HG03457 (cell line): ENCODE data around the gene MRPL9.

ENCODE experiments used
- ATAC-seq: cut with Tn5 transposase; IDR thresholded peaks from one replicate; pipeline ENCODE4 v1.9.1; 2021; ENCODE audit warnings: moderate number of reproducible peaks; ENCODE audit not compliant: unreplicated experiment

The MRPL9 gene

DNA sequence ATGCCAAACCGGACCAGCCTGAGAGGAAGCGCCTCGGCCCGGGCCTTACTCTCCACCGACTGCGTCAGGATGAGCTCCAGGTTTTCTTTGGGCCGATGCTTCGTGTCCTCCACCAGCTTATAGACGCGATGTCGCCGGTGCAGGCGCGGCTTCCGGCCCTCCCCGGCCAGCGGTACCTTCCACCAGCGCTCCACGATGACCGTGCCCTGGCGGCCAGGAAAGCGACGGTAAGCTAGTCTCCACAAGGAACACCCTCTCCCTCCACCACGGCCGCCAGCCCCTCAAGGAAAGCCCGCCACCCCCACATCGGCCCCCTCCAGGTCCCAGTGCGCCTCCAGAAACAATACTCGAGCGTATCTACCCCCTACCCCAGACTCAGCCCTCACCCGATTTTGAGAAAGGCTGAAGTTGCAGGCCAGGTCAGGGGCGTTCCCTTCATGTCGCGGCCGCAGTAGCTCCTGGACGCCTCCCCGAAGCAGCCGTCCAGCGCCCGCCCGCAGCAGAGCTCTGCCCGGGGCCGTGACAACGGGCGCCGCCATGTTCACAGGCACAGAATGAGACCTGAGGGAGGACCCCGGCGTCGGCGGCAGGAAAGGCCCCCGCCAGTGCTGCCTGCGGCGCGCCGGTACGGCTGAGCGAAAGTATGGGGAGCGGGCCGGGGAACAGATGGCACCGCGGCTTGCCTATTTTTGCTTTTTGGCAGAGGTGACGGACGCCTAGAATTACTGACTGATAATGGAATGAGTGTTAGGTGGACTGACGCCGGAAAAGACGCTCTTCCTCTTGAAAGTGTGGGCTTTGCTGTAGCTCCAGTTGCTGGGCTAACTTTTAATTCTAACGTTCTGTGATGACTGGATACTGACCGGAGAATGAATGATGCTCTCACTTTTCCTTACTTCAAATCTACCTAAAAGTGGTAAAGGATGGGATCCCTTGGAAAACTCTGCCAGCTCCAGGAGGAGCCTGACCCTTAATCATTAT is at the start of gene MRPL9:
Gene MRPL9, minus strand, starts transcription at position 556 of the 981 bp plus-strand sequence. Its CDS starts 17 bp downstream, at position 539.
- peak; percentile 85 for ATAC-seq

DNA sequence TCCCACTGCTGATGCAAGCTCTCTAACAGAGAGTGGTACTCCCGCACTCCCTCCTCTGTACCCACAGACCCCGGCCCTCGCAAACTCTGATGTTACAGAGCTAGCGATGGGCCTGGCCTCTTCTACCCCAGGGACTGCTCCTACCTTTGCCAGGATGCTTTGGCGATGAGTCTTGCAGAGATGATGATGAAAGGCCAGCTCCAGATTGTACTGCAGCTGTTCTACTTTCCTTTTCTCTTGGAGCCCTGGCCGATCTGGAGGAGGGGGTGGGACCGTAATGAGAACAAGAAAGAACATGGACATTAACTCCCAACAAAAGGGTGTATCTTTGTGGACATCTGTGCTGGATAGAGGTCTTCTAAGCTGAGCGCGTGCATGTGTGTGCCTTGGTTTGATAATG is 47.9 kb upstream of the MRPL9 start:
- no peak for ATAC-seq

GRCh38 chr1:151809985-151810556 is 46.8 kb upstream of the MRPL9 start:
- no peak for ATAC-seq

DNA sequence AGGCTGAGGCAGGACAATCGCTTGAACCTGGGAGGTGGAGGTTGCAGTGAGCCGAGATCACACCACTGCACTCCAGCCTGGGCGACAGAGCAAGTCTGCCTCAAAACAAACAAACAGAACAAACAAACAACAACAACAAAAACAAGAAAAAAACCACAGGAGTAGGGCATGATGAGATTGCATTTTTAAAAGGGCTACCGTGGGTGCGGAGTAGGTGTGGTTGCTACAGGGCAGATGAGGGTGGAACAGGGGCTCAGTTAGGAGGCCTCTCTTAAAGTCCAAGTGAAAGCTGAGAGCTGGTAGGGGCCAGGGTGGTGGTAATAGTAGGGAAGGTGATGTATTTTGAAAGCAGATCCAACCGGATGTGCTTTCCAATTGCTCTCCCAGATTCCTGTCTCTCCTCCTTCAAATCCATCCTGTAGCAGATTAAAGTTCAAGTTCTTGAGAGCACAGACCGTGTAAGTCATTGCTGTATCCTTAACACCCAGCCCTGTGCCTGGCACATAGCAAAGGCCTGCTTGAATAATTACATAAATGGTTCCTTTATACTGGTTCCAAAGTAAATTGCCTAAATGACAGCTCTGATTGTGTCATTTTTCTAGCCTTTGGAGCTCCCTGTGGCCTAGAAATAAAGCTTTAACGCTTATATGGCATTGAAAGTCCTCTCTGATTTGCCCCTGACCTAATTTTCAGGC is 46.1 kb upstream of the MRPL9 start:
- ATAC-seq = no peak

DNA sequence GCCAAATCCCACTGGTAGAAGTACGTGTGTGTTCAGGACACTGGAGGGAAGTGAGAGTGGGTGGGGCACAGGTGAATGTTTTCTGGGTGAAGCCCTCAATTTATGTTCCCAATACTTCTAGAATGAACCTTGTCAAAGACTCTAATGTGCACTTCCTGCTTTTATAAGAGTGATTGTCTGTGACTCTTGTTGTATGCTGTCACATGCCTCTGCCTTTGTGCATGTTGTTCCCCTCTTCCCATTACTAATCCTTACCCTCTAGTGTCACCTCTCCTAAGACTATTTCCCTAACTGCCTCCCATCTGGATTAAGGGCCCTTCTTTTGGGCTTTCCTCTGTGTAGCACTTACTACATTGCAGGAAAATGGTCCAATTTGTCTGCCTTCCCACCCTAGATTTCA is 44.5 kb upstream of the MRPL9 start:
- no peak for ATAC-seq

DNA sequence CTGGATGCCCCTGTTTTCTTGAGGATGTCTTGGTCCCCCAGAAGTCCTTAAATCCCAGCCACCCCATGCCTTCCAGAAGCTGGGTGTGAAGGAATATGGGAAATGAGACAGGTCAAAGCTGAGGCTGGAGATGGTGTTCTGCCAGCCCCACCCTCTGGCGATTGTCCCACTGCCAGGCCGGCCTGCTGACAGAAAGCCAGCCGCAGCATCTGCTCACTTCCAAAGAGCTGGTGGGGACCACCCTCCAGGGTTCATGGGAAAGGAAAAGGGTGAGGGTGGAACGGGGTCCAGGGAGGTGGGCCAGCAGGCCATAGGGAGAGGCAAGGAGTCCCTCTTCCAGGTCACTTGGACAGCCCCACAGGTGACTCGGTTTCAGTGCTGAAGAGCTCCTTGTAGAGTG is 43.8 kb upstream of the MRPL9 start:
- no peak for ATAC-seq

DNA sequence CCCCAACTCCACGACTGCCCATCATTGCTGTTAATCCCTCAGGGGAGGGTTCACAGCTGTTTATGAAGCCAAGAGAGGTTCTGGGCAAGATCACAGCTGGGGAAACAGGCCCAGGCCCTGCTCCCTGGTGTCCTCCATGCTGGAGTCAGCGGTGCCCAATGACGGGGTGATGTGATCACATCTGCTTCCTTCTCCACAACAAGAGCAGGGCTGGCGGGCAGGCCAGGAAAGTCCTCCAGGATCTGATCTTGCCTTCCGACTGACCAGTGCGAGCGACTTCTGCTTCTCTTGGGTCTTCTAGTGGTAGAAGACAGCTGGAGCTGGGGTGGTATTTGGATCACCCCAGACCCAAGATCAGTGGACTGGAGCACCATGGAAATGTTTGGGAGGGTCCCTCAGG is 42.9 kb upstream of the MRPL9 start:
- ATAC-seq = no peak

DNA sequence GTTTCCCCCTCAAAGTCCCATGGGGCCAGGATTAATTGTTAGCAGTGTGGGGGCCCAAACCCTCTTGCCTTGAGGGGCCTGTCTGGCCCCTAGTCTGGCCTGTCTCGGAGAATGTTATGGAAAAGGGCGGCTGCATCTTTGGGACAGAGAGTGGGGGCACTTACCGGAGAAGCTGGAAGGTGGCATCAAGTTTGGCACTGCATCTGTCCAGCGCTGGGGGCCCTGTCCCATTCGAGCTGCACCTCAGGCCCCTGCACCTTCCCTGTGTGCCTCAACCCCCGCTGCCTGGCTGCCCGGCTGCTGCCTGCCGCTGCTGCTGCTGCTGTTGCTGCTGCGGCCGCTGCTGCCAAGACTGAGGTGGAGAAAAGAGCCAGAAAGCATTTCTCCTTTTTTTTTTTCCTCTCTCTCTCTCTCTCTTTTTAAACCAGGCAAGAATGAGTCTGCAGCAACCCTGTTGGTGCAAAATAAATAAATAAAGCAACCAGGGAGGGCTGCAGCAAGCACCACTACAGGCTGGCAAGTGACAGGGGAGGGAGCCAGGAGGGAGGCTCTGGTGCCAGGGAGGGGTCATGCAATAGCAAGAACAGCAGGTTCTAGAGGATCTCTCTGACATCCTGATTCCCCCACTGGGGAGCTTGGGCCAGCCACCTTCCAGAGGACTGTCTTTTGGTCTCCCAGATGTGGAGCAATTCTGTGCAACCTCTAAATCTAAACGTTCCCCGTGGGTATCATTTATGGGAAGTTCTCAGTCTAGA is 41.9 kb upstream of the MRPL9 start, which contains the start of gene LINGO4:
Gene LINGO4, minus strand, starts transcription at position 354 of the 755 bp plus-strand sequence. CDS start 2,715 bp downstream, outside the sequence.
- no peak for ATAC-seq

GRCh38 chr1:151803915-151804314 is 40.6 kb upstream of the MRPL9 start:
- ATAC-seq = no peak

- ATAC-seq = no peak
Observed at GRCh38 chr1:151803164-151803563, 39.9 kb upstream of the MRPL9 start.

DNA sequence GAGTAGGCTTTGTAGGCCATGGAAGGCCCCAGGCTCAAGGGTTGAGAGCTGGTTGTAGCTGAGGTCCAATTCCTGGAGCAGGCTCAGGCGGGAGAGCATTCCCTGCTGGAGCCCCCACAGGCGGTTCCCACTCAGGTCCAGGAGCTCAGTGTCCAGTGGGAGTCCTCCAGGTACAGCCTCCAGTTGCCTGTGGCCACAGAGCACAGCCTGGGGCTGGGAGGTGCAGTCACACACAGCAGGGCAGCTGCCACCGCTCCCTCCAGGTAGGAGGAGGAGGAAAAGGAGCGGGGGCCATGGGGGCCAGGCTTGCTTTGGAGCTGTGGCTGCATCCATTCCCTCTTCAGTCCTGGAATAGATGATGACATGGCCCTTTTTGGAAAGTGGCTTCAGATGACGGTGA is 39.1 kb upstream of the MRPL9 start:
- no peak for ATAC-seq

DNA sequence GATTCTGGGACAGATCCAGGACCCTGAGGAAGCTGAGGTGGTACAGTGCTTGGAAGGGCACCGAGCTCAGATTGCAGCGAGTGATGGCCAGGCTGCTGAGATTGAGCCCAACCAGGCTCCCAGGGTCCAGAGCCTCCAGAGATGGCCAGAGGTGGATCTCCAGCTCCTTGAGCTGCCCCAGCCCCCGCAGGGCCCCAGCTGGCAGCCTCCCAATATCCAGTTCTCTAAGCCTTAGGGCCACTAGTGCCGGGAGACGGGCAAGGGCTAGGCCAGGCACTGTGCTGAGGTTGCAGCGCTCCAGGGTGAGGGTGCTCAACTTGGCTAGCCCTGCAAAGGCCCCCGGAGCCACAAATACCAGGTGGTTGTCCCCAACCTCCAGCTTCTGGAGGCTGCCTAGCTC is 38.5 kb upstream of the MRPL9 start:
- ATAC-seq = no peak

- no peak for ATAC-seq
Observed at GRCh38 chr1:151801310-151801820, 38.1 kb upstream of the MRPL9 start.

GRCh38 chr1:151800830-151801229 is 37.5 kb upstream of the MRPL9 start:
- no peak for ATAC-seq

- no peak for ATAC-seq
Observed at GRCh38 chr1:151799179-151800022, 36.1 kb upstream of the MRPL9 start.

GRCh38 chr1:151798571-151798970 is 35.3 kb upstream of the MRPL9 start:
- ATAC-seq = no peak

GRCh38 chr1:151790940-151791651 is 27.8 kb upstream of the MRPL9 start:
- ATAC-seq = no peak

DNA sequence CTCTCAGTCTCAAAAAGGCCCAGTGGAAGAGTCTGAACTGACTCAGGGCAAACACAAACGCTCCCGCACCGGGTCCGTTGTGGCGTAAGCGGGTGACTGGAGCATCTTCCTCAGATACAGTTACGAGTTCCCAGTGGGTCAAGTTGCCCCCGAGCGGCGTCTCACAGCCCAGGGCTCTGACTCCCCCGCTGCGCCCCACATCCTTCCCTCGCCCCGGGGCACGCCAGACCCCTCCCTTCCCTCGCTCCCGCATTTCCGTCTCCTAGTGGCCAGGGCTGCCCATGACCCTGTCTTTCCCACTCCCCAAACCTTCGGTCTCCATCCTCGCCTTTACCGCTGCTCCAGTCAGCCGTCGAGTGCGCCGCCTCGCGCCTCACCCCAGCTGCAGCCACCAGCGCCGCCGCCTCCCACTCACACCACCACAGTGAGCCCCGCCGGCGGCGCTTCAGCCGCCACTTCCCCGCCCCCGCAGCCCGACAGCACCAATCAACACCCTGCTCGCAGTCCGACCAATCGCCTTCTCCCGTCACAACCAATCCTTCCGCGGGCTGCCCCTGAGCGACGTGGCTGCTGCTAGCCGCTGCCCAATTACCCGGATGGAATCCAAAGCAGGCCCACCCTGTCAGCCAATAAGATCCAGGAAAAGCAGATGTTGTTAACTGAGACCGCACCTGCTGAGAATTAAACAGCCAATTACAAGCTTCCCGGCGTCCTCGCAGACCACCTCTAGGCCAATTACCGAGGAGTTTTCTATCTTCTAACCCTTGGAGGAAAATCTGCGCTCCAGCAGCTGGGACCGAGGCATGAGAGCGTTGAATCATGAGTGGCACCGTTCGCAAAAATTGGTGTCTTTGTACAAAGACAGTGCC is 27.0 kb upstream of the MRPL9 start, which contains the start of gene TDRKH:
Gene TDRKH, minus strand, starts transcription at position 430 of the 869 bp plus-strand sequence. CDS start 7,478 bp downstream, outside the sequence.
- ATAC-seq = peak; percentile 81
